Panc1 (cell line): ENCODE measurements around the gene ANKRD17.

Experiments
- CTCF ChIP-seq: fragments of 450-650 bp; IDR thresholded peaks from 2 replicates; pipeline ENCODE4 v1.5.1; 2017; ENCODE audit warnings: mild to moderate bottlenecking
- POLR2AphosphoS5 ChIP-seq: IDR thresholded peaks from 2 replicates; pipeline ENCODE4 v1.6.1; 2012; ENCODE audit warnings: mild to moderate bottlenecking, low read depth, low read length, moderate library complexity
- SIN3A ChIP-seq: IDR thresholded peaks from 2 replicates; pipeline ENCODE4 v1.6.1; 2012; ENCODE audit warnings: low read depth, mild to moderate bottlenecking, low read length, moderate library complexity, borderline replicate concordance; ENCODE audit not compliant: insufficient read depth

DNA sequence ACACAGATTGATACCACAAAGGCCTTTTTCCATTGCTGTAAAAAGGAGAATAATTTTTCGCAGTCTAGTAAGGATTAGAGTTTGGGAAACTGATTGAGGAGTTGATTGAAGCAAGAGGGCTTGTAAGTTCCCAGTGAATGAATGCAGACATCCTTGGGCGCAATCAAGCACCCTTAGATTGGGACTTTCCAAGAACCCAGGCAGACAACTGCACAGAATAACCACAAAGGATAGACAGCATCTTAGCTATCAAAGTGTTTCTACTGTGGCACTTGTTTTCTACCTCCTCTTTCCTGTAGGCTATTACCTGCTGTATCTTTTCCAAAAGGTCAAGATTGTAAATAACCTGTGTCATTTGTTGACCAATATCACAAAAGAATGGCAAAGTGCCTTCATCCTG, 191.7 kb downstream of the ANKRD17 start:
- TF ChIP-seq SIN3A (no peak), CTCF (no peak), POLR2AphosphoS5 (no peak)
